Gastroesophageal sphincter (tissue), 3 donors: ENCODE measurements around the gene TPST2.

Experiments
- EP300 ChIP-seq: sonication (generic); formaldehyde crosslinking; IDR thresholded peaks from one replicate; pipeline ENCODE4 v1.6.1; 2017; ENCODE audit warnings: antibody characterized with exemption, mild to moderate bottlenecking
- TF ChIP-seq, protein P1 (sequence below), 4 experiments: fragments of 200-600 bp in 2 of 4; fragments of 450-650 bp in 2 of 4; sonication (generic) in 1 of 4; IDR thresholded peaks; one replicate each; pipeline ENCODE4 v1.5.1; 2017 to 2019; ENCODE audit warnings: antibody characterized with exemption in 4 of 4, mild to moderate bottlenecking in 2 of 4, moderate library complexity in 2 of 4

- no peak for TF ChIP-seq EP300
- TF ChIP-seq, protein P1, sequence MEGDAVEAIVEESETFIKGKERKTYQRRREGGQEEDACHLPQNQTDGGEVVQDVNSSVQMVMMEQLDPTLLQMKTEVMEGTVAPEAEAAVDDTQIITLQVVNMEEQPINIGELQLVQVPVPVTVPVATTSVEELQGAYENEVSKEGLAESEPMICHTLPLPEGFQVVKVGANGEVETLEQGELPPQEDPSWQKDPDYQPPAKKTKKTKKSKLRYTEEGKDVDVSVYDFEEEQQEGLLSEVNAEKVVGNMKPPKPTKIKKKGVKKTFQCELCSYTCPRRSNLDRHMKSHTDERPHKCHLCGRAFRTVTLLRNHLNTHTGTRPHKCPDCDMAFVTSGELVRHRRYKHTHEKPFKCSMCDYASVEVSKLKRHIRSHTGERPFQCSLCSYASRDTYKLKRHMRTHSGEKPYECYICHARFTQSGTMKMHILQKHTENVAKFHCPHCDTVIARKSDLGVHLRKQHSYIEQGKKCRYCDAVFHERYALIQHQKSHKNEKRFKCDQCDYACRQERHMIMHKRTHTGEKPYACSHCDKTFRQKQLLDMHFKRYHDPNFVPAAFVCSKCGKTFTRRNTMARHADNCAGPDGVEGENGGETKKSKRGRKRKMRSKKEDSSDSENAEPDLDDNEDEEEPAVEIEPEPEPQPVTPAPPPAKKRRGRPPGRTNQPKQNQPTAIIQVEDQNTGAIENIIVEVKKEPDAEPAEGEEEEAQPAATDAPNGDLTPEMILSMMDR (IDR thresholded peaks at IDR 0.05): no peak
Observed at GRCh38 chr22:26615830-26616435, 26.0 kb upstream of the TPST2 start.
